Ishikawa (cell line): ENCODE measurements around the gene PAIP2.

ENCODE experiments used
- EGR1 ChIP-seq: IDR thresholded peaks from 2 replicates; pipeline ENCODE4 v1.6.1; 2012
- EP300 ChIP-seq: IDR thresholded peaks from 2 replicates; pipeline ENCODE4 v1.6.1; 2012; ENCODE audit warnings: borderline replicate concordance
- RAD21 ChIP-seq: IDR thresholded peaks from 2 replicates; pipeline ENCODE4 v1.6.1; 2012; ENCODE audit warnings: low read depth
- TF ChIP-seq, protein P1 (sequence below): IDR thresholded peaks from 2 replicates; pipeline ENCODE4 v1.6.1; 2012; ENCODE audit warnings: low read depth, mild to moderate bottlenecking

DNA sequence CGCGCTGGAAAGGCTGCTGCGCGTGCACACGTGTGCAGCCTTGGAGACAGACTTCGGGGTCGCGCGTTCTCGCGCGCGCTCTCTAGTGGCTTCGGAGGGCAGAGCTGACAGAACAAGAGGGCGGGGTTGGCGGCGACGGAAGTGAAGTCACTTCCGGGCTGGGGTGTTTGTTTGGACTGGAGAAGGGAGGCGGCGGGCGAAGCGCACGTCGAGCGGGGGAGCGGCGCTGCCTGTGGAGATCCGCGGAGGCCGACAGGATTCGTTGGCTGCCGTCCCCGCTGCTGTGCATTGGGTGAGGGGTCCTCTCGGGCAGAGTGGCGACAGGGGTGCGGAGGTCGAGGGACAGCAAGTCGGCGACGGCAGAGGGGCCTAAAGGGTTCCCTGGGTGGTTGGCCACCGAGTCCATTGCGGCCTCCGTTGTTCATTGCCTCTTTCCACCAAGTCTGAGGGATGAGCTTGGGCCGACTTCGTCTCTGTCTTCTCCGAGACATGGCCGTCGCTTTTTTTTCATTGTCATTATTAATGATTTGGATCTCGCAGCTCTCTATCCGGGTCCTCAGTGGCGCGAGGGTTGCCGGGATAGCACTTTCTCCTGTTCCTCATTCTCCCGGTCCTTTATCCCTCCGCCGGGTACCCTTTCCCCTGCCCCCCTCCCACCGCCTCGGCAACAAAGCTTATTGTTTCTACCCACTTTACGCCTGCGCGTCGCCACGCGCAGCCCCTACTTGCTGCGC, at the start of gene PAIP2:
- TF ChIP-seq EP300 (0 out of 2 replicates have a peak, but pooled peaks have one; percentile 17), RAD21 (peak; percentile 51; the same call in 1 of the 2 replicates), EGR1 (no peak)
- TF ChIP-seq, protein P1, sequence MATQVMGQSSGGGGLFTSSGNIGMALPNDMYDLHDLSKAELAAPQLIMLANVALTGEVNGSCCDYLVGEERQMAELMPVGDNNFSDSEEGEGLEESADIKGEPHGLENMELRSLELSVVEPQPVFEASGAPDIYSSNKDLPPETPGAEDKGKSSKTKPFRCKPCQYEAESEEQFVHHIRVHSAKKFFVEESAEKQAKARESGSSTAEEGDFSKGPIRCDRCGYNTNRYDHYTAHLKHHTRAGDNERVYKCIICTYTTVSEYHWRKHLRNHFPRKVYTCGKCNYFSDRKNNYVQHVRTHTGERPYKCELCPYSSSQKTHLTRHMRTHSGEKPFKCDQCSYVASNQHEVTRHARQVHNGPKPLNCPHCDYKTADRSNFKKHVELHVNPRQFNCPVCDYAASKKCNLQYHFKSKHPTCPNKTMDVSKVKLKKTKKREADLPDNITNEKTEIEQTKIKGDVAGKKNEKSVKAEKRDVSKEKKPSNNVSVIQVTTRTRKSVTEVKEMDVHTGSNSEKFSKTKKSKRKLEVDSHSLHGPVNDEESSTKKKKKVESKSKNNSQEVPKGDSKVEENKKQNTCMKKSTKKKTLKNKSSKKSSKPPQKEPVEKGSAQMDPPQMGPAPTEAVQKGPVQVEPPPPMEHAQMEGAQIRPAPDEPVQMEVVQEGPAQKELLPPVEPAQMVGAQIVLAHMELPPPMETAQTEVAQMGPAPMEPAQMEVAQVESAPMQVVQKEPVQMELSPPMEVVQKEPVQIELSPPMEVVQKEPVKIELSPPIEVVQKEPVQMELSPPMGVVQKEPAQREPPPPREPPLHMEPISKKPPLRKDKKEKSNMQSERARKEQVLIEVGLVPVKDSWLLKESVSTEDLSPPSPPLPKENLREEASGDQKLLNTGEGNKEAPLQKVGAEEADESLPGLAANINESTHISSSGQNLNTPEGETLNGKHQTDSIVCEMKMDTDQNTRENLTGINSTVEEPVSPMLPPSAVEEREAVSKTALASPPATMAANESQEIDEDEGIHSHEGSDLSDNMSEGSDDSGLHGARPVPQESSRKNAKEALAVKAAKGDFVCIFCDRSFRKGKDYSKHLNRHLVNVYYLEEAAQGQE = no peak
